ENCODE results near the gene CPA4.

GRCh38 chr7:130334274-130334673 lies 41.3 kb downstream of the CPA4 start:
- no peak for TF ChIP-seq EZH2 (IDR thresholded peaks at IDR 0.05; ENCODE audit: insufficient read depth, poor library complexity, severe bottlenecking)
- TF ChIP-seq EZH2phosphoT487 (IDR thresholded peaks at IDR 0.05; ENCODE audit: insufficient read depth, low read depth), result no peak
